Activated CD4-positive, alpha-beta T cell treated with anti-CD3 and anti-CD28 coated beads, Interleukin-2, amount 10 ng/mL, durations not matched to agents 24 days and 14 days (primary cell): ENCODE measurements around the gene TESPA1. TPM values are rescaled to one million over a fixed set of nuclear protein-coding genes. Genes with fewer than 3 reads are reported as not detected.

Experiments
- DNase-seq: peaks from one replicate; pipeline ENCODE4 v3.0.0; 2022
- H3K27ac Mint-ChIP-seq: one replicate; pipeline ENCODE4 v1.8.0; 2022; ENCODE audit warnings: mild to moderate bottlenecking, mixed read lengths
- H3K27me3 Mint-ChIP-seq: one replicate; pipeline ENCODE4 v1.8.0; 2022; ENCODE audit warnings: mixed read lengths
- H3K36me3 Mint-ChIP-seq: one replicate; pipeline ENCODE4 v1.8.0; 2022; ENCODE audit warnings: low read depth, mild to moderate bottlenecking, mixed read lengths
- H3K4me1 Mint-ChIP-seq: one replicate; pipeline ENCODE4 v1.8.0; 2021; ENCODE audit warnings: mixed read lengths
- H3K4me3 Mint-ChIP-seq: one replicate; pipeline ENCODE4 v1.8.0; 2022; ENCODE audit warnings: mild to moderate bottlenecking, moderate library complexity, mixed read lengths
- H3K9me3 Mint-ChIP-seq: one replicate; pipeline ENCODE4 v1.8.0; 2021; ENCODE audit warnings: mixed read lengths
- intact Hi-C: fragments of 100-400 bp; cut with micrococcal nuclease; formaldehyde crosslinking; loops from one replicate; pipeline ENCODE4 v1.15.1; 2023
- total RNA-seq: library from RNA; stranded (reverse); gene quantifications from 2 replicates; pipeline ENCODE4 v1.2.3, GENCODE V29; 2022

Gene TESPA1
- total RNA-seq, 1 donor from 2014 or later = 168 TPM

DNA sequence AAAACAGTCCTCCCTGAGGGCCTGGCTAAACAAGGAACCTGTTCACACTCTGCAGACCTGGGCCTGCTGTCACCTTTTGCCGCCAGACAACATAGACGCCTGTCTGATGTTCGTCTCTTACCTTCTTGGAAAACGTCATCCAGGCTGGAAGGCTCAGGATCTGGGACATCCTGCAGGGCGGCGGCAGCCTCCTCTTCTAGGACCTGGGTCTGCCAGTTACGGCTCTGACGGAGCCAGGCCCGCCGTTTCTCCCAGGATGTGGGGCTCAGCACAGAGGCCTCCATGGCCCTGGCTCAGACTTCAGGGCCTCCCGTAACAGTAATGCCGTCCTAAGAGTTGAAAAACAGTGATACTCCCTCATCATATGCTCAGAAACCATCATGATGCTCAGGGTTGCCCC is 10.3 kb downstream of the TESPA1 start:
- DNase-seq = no peak
- no peaks in the 10 kb centered on the region for H3K27me3 Mint-ChIP-seq
- no peaks in the 10 kb centered on the region for H3K9me3 Mint-ChIP-seq
- peaks cover 83% of the 10 kb centered on the region for H3K36me3 Mint-ChIP-seq
- peaks cover 82% of the 10 kb centered on the region for H3K4me1 Mint-ChIP-seq
- H3K4me3 Mint-ChIP-seq = peak overlapping the region; percentile 27
- intact Hi-C loops = no loop called here
- peak overlapping the region; percentile 73 for H3K27ac Mint-ChIP-seq

DNA sequence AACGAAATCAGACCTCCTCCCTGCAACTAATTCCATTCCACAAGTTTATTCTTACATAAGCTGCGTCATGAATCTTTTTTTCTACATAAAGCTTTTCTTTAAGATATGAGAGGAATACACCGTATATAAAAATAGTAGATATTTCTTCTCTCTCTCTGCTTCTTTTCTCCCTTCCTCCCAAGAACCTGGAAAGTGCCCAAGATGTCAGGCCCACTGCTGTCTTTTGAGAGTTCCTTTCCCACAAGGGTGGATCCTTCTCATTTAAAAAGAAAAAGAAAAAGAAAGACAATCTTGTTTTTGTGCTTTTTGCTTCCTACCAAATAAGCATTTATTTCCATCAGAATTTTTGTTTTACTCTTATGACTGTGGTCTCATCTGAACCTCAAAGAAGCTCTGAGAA is 11.0 kb downstream of the TESPA1 start:
- Mint-ChIP-seq H3K27me3 (no peaks in the 10 kb centered on the region), H3K4me1 (peaks cover 77% of the 10 kb centered on the region), H3K9me3 (no peaks in the 10 kb centered on the region), H3K4me3 (no peak overlapping the region), H3K27ac (peak overlapping the region; percentile 42), H3K36me3 (peaks cover 78% of the 10 kb centered on the region)
- intact Hi-C loops = no loop called here
- no peak for DNase-seq

DNA sequence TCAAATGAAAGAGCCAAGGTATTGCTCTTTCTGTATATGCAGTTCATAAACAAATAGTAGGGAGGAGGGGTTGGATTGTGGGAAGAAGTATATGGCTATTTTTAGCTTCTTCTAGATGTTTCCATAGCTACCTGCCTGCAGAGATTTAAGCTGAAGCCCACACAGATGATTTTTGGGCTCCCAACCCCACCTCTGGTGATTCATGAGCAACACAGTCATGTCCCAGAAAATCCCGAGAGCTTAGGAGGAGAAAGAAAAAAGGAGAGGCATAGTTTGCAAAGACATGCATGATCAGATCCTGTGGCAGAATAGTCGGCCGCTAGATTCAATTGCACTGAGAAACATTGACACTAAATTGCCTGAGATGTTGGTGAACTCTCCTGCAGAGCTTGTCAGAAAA is 13.8 kb downstream of the TESPA1 start:
- DNase-seq = no peak
- no peaks in the 10 kb centered on the region for H3K9me3 Mint-ChIP-seq
- intact Hi-C loops = no loop called here
- H3K27ac Mint-ChIP-seq = no peak overlapping the region
- H3K27me3 Mint-ChIP-seq = no peaks in the 10 kb centered on the region
- H3K36me3 Mint-ChIP-seq = peaks cover 82% of the 10 kb centered on the region
- no peak overlapping the region for H3K4me3 Mint-ChIP-seq
- peaks cover 78% of the 10 kb centered on the region for H3K4me1 Mint-ChIP-seq

DNA sequence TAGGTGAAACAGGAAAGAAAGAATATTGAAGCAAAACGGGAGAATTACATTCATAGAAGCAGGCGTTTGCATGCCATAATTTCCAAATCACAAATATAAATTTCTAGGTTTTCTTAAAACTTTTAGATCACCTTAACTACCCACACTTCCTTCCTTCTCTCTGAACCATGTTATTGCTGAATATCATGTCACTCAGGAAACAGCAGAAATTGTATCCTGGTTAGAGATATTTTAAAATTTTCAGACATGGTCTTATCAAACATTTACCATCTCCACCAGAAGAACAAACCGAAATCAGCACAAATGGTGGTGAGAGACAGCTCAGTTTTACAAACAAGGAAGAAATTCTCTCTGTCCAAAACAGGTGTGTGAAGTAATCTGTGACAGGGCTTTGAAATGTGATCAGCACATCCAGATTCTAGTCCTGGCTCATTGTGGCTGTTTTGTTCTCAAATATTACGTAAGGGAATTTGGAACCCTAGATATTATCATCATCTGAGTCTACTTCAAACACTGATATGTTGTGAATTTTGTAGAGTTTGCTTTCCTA is 16.3 kb downstream of the TESPA1 start:
- H3K9me3 Mint-ChIP-seq = no peaks in the 10 kb centered on the region

DNA sequence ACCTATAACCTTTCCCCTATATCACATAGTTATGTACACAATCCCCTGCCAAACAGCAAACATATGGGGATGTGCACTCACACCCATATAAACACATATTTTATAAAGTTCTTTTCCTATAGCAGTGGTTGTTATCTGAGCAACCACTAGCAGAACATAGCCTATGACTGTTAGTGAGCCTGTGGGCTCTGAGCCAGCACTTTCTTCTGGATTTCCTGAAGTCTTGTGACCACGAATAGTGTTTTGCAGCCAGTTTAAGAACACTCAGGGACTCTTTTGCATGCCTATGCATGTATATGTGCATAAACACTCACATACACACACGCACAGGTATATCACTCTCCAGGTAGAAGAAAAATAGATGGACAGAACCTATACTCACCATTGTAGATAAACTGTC is 17.1 kb downstream of the TESPA1 start:
- Mint-ChIP-seq H3K27ac (peak overlapping the region; percentile 68), H3K27me3 (no peaks in the 10 kb centered on the region), H3K4me3 (peak overlapping the region; percentile 60), H3K4me1 (peaks cover 62% of the 10 kb centered on the region), H3K36me3 (peaks cover 81% of the 10 kb centered on the region), H3K9me3 (no peaks in the 10 kb centered on the region)
- DNase-seq = no peak
- intact Hi-C loops = no loop called here

More for the DNA sequence above, 16.3 kb downstream of the TESPA1 start:
- intact Hi-C loops = no loop called here
- H3K36me3 Mint-ChIP-seq = peaks cover 79% of the 10 kb centered on the region
- peaks cover 66% of the 10 kb centered on the region for H3K4me1 Mint-ChIP-seq
- no peak for DNase-seq
- peak overlapping the region; percentile 60 for H3K4me3 Mint-ChIP-seq
- no peaks in the 10 kb centered on the region for H3K27me3 Mint-ChIP-seq
- peak overlapping the region; percentile 68 for H3K27ac Mint-ChIP-seq

DNA sequence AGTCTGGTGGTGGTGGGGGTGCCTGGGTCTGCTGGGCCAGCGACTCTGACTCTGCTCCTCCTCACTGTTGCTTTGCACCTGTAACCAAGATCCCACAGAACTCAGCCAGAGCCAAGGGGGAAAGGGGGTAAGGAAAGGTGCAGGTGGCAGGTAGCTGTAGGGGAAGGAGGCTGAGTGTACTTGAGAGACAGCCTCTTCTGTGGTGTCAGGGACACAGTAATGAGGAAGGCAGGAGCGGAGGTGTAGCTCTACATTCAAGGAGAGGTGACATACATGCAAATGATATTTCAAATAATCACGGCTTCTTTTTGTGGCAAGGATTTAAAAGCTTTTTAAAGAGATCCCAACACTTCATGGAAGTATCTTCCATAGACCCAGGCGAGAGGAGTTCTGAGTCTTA is 23.4 kb downstream of the TESPA1 start:
- peak overlapping the region; percentile 60 for H3K27ac Mint-ChIP-seq
- H3K36me3 Mint-ChIP-seq = peaks cover 88% of the 10 kb centered on the region
- intact Hi-C loops = no loop called here
- H3K4me1 Mint-ChIP-seq = peaks cover 65% of the 10 kb centered on the region
- H3K9me3 Mint-ChIP-seq = no peaks in the 10 kb centered on the region
- peak overlapping the region; percentile 52 for H3K4me3 Mint-ChIP-seq
- no peak for DNase-seq
- no peaks in the 10 kb centered on the region for H3K27me3 Mint-ChIP-seq

DNA sequence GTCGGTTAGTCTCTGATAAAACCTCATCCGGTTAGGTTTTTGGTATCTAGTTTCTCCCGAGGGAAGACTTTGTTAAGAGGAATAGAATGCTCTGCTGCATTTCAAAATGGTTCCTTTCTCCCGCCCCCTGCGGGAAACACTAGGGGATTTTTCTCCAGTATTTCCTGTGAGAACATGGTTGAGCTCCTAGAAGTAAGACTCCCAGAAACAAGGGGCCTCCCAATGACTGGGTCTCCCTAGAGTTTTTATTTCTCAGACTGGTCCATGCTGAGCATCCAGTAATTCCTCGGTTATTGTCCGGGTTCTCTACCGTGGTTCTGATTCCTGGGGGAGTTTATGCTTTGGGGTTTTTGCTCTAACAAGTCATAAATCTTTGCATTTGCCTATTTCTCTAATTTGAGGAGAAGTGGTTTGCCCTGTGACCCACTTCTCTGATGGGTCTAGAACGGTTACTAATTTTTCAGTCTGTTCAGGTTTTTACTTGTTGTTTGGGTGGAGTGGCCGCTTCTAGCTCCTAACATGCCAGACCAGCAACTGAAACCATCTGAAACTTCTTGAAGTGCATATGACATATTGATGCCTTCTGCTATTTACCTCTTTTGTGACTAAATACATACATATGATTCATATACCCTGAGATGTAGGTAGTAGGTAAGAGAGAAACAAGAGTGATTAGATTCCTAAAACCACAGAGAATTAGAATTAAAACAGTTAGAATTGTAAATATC is 25.1 kb downstream of the TESPA1 start:
- peak overlapping the region; percentile 89 for H3K27ac Mint-ChIP-seq
- peaks cover under 1% of the 10 kb centered on the region for H3K9me3 Mint-ChIP-seq
- peak overlapping the region; percentile 68 for H3K4me3 Mint-ChIP-seq
- peaks cover 69% of the 10 kb centered on the region for H3K4me1 Mint-ChIP-seq
- peaks cover 87% of the 10 kb centered on the region for H3K36me3 Mint-ChIP-seq
- DNase-seq = no peak
- no peaks in the 10 kb centered on the region for H3K27me3 Mint-ChIP-seq
- intact Hi-C loops = loop anchor here (2.0 kb wide), 1 partner anchor 25 kb away; no protein-coding TSS in a partner anchor

DNA sequence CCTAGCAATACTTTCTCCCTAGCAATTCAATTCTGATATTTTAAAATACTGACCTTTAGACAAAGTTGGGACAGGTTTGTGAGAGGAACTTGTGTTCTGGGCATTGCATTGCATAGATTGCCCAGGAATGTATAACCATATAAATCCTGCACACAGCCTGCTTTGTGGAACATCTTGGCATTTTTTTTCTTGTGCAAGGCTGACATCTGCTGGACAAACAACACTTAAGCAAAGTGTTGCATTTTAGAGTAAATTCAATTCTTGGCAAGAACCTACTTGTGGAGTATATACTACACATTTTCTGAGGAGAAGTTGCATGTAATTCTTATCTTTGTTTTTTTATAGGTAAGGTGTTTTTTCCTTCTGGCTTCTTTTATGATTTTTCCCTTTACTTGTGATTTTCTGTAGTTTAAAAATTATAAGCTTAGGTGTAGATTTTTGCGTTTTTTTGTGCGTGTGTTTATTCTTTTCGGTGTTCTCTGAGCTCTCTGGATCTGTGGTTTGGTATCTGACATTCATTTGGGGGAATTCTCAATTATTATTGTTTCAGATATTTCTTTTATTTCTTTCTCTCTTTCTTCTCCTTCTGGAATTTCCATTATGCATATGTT is 26.4 kb downstream of the TESPA1 start:
- Mint-ChIP-seq H3K36me3 (peaks cover 91% of the 10 kb centered on the region), H3K4me1 (peaks cover 74% of the 10 kb centered on the region), H3K9me3 (peaks cover 5% of the 10 kb centered on the region), H3K27ac (peak overlapping the region; percentile 25), H3K4me3 (peak overlapping the region; percentile 7), H3K27me3 (no peaks in the 10 kb centered on the region)
- DNase-seq = peak; percentile 88
- intact Hi-C loops = loop anchor here (1.0 to 2.0 kb wide), 5 partner anchors 23 to 256 kb away; partner anchors contain the start of gene MUCL1

DNA sequence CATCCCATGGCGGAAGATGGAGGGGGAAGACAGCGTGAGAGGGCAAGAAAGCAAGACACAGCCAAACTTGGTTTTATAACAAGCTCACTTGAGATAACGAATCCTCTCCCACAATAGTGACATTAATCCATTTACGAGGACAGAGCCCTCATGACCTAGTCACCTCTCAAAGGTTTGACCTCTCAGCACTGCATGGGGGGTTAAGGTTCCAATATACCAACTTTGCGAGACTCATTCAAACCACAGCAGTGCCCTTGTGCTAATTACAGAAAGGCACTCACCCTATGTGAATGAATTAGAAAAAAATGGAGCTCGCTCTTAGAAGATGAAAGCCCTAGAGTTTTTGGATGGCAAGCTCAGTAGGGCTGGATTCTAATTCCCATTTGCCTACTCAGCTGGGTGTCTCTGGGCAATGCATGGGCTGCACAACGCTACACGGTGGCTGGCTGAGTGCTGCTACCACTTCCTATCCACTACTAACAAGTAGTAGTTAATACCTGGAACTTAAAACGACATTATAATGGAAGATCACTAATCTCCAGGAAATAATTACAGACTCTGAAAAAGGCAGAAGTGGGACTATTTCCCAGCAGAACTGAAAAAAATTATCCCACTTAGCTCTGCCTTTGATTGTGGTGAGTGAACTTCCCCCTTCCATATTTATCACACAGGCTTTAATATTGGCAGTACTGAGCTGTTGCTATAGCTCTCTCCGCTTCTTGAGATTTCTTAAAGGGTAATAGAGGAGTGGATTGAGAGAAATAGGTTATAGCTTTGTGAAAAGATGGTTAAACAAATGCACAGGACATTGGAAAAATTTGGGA is 27.5 kb downstream of the TESPA1 start:
- intact Hi-C loops = loop anchor here (1.0 kb wide), 1 partner anchor 28 kb away; no protein-coding TSS in a partner anchor
- H3K4me3 Mint-ChIP-seq = peak overlapping the region; percentile 74
- peak overlapping the region; percentile 91 for H3K27ac Mint-ChIP-seq
- peaks cover 92% of the 10 kb centered on the region for H3K36me3 Mint-ChIP-seq
- no peaks in the 10 kb centered on the region for H3K27me3 Mint-ChIP-seq
- DNase-seq = no peak
- H3K4me1 Mint-ChIP-seq = peaks cover 73% of the 10 kb centered on the region
- H3K9me3 Mint-ChIP-seq = peaks cover 10% of the 10 kb centered on the region

DNA sequence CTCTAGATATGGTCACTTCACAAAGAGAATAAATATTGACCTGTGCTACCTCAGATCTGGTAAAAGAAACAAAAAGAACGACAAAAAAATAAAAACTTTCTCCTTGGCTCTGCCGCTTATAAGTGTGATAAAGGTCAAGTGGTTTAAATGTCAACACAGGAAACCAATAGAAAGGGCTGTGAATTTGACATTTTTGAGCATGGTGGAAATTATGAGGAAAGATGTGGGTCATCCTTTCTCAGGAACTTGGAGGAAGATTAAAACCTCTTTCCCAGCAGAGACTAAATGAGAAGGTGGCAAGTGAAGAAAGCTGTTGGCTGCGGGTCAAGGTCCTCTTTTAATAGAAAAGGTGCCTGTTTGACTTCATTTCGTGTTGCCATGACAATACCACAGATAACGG is 28.2 kb downstream of the TESPA1 start:
- DNase-seq = no peak
- intact Hi-C loops = loop anchor here (1.0 kb wide), 1 partner anchor 29 kb away; no protein-coding TSS in a partner anchor
- H3K27me3 Mint-ChIP-seq = no peaks in the 10 kb centered on the region
- peak overlapping the region; percentile 91 for H3K27ac Mint-ChIP-seq
- H3K4me3 Mint-ChIP-seq = peak overlapping the region; percentile 74
- peaks cover 70% of the 10 kb centered on the region for H3K4me1 Mint-ChIP-seq
- peaks cover 10% of the 10 kb centered on the region for H3K9me3 Mint-ChIP-seq
- H3K36me3 Mint-ChIP-seq = peaks cover 94% of the 10 kb centered on the region

DNA sequence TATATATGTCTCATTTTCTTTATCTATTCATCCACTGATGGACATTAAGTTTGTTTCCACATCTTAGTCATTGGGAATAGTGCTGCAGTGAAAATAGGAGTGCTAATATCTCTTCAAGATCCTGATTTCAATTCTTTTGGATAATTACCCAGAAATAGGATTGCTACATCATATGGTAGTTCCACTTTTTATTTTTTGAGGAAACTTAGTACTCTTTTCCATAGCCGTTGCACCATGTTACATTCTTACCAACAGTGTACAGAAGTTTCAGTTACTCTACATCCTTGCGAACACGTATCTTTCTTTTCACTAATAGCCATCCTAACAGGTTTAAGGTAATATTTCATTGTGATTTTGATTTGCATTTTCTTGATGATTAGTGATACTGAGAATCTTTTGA is 29.8 kb downstream of the TESPA1 start:
- H3K4me1 Mint-ChIP-seq = peaks cover 71% of the 10 kb centered on the region
- H3K4me3 Mint-ChIP-seq = no peak overlapping the region

DNA sequence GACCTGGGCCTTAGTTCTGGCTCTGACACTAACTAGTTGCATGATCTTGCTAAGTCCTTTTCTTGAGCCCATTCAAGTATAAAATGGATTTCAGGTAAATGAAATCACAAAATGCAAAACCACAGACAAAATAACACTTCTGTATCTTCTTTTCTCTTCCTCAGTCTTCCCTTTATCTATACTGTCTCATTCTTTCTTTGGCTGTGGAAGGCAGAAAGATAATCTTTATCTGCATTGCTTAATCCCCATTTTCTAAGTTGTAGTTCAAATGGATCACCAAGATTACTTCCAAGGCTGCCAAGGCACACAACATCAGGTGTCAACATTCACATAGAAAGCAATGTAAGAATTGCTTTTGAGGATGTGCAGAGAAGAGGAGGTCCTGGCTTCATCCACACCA is 30.3 kb downstream of the TESPA1 start:
- no peak for DNase-seq
- H3K4me1 Mint-ChIP-seq = peaks cover 65% of the 10 kb centered on the region
- H3K9me3 Mint-ChIP-seq = peaks cover 15% of the 10 kb centered on the region
- H3K36me3 Mint-ChIP-seq = peaks cover 92% of the 10 kb centered on the region
- intact Hi-C loops = no loop called here
- no peak overlapping the region for H3K4me3 Mint-ChIP-seq
- peak overlapping the region; percentile 12 for H3K27ac Mint-ChIP-seq
- no peaks in the 10 kb centered on the region for H3K27me3 Mint-ChIP-seq

More for the DNA sequence above, 29.8 kb downstream of the TESPA1 start:
- Mint-ChIP-seq H3K27ac (peak overlapping the region; percentile 91), H3K27me3 (no peaks in the 10 kb centered on the region), H3K9me3 (peaks cover 15% of the 10 kb centered on the region), H3K36me3 (peaks cover 94% of the 10 kb centered on the region)
- intact Hi-C loops = no loop called here
- no peak for DNase-seq

DNA sequence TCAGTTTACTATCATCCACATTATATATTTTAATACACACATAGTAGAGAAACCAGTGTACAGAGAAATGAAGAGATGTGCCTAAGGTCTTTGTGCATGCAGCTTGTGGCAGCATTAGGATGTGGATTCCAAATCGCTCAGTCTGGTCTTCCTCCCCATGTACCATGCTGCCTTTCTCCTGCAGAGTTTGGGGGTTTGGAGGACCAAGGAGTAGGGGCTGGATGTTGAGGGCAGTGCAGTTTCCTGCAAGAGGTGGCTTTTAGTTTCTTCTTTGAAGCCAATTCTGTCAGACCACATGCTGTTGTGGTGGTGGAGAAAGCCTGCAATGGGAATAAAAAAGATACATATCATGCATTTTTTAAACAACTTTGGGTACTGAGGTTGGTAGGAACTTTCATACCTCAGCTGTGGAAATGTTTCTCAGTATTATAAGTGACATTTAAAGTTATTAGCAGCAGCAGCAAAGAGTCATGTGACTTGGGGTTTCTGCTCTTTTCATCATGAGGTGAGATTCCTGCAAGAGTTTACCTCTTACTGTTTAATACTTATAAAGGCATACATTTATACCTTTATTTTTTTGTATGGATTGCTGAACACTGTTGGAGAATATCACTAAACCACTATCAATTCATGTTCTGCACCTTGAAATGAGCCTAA is 34.4 kb downstream of the TESPA1 start:
- Mint-ChIP-seq H3K4me3 (no peak overlapping the region), H3K27me3 (no peaks in the 10 kb centered on the region), H3K27ac (peak overlapping the region; percentile 54), H3K4me1 (peaks cover 29% of the 10 kb centered on the region), H3K9me3 (peaks cover 15% of the 10 kb centered on the region), H3K36me3 (peaks cover 81% of the 10 kb centered on the region)
- intact Hi-C loops = no loop called here
- DNase-seq = no peak
